HG03558 (cell line): ENCODE data around the gene KCTD5.
A peak's percentile ranks its signal among the peaks of the same experiment; 100 is the strongest.
"Not testable (repeated sequence)": the region's sequence is repeated elsewhere in the genome, so short reads cannot be mapped to it uniquely, and the experiment has no call there.

Source experiments
- ATAC-seq: cut with Tn5 transposase; IDR thresholded peaks from one replicate; pipeline ENCODE4 v1.9.1; 2021; ENCODE audit warnings: moderate number of reproducible peaks; ENCODE audit not compliant: unreplicated experiment; ENCODE audit errors: extremely low read depth

Gene KCTD5

GRCh38 chr16:2720064-2720457 lies 37.7 kb downstream of the KCTD5 start, which contains the start of gene PRSS27:
TSS of gene PRSS27 (minus strand) at chr16:2720224. CDS start at chr16:2720160, 64 bp downstream.
- no peak for ATAC-seq

DNA sequence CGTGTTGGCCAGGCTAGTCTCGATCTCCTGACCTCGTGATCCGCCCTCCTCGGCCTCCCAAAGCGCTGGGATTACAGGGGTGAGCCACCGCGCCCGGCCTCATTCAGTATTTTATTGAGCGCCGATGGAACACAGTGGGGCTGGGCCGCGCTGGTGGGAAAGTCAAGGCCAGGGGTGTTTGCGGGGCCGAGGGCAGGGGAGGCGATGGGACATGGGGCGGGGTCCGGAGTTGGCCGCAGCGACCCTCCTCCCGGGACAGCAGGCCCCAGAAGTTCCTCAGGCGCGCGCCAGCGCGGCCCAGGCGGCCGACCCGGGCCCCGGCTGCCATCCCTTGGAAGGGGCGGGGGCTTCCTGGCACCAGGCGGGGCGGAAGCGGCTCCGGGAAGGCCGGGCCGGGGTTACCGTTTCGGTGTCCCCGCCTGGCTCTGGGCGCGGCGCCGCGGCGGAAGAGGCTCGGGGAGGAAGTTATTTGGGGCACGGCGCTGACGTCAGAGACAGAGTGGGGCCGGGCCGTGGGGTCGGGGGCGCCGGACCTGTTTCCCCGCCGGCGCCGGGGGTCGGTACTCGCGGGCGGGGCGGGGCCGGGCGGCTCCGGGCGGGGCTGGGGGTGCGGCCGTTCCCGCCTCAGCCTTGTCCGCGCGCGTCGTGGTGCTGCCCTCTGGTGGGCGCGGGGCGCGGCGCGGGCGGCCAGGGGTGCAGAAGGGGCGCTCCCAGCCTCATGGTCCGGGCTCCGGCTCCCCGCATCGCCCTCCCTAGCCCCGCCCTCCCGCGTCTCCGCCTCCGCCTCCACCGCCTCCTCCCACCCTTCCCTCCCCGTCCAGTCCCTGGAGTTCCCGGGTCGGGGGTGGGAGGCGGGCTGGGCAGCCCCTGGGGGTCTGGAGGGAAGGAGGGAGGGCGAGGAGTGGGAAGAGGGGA lies 38.7 kb downstream of the KCTD5 start:
- peak; percentile 57 for ATAC-seq

GRCh38 chr16:2721634-2722173 lies 39.4 kb downstream of the KCTD5 start:
- not testable (repeated sequence) for ATAC-seq

DNA sequence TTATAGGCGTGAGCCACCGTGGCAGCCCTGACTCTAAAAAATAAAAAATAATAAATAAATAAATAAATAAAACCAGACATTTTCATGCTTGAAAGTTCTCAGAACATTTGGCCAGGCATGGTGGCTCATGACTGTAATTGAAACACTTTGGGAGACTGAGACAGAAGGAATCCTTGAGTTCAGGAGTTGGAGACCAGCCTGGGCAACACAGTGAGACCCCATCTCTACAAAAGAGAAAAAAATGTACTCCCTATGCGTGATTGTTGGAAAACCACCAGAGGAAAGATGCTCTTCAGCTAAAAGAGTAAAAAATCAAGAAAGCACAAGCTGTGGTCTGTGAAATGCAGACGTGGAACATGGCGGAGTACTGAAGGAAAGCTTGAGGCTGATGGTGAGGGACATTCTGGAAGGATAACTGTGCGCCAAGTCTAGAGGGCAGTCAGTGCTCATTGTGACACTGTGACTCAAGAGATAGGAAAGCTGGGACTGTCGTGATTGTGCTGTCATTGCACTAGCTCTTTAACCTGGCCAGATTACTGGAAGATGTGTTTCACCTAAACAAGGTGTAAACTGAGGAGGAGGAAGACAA lies 41.9 kb downstream of the KCTD5 start:
- ATAC-seq = no peak

GRCh38 chr16:2724816-2725348 lies 42.6 kb downstream of the KCTD5 start:
- ATAC-seq = no peak

GRCh38 chr16:2726923-2727322 lies 44.6 kb downstream of the KCTD5 start:
- no peak for ATAC-seq

DNA sequence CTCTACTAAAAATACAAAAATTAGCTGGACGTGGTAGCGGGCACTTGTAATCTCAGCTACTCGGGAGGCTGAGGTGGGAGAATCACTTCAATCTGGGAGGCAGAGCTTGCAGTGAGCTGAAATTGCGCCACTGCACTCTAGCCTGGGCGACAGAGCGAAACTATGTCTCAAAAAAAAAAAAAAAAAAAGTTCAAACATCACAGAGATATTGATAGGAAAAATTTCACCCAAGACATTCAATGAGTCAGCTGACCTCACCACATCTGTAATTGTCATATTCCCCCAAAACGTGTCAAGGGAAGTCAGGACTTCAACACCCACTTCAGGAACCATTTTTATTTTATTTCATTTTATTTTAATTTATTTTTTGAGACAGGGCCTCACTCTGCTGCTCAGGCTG lies 45.7 kb downstream of the KCTD5 start:
- ATAC-seq = no peak

GRCh38 chr16:2734844-2735515 lies 52.7 kb downstream of the KCTD5 start:
- no peak for ATAC-seq

GRCh38 chr16:2736476-2737237 lies 54.3 kb downstream of the KCTD5 start:
- no peak for ATAC-seq

DNA sequence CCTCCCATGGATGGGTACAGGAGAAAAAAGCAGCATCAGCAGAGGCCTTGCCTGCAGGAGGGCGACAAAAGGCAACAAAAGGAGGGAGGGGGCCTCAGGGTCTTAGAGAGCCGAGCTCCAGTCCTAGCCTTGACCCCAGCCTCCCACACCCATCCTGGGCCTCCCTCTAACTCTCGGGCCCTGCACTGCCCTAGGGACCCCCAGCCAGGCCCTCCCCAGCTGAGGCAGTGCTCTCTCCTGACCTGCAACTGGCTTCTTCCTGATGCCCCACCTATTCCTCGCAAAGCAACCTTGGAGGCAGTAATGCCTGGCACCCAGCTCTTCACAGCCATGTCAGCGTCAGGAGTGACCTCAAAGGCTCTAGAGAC lies 54.9 kb downstream of the KCTD5 start:
- ATAC-seq = no peak

- no peak for ATAC-seq
These were observed 55.6 kb downstream of the KCTD5 start for GRCh38 chr16:2737895-2738418.

- ATAC-seq = no peak
These were observed 56.3 kb downstream of the KCTD5 start for GRCh38 chr16:2738615-2739014.

DNA sequence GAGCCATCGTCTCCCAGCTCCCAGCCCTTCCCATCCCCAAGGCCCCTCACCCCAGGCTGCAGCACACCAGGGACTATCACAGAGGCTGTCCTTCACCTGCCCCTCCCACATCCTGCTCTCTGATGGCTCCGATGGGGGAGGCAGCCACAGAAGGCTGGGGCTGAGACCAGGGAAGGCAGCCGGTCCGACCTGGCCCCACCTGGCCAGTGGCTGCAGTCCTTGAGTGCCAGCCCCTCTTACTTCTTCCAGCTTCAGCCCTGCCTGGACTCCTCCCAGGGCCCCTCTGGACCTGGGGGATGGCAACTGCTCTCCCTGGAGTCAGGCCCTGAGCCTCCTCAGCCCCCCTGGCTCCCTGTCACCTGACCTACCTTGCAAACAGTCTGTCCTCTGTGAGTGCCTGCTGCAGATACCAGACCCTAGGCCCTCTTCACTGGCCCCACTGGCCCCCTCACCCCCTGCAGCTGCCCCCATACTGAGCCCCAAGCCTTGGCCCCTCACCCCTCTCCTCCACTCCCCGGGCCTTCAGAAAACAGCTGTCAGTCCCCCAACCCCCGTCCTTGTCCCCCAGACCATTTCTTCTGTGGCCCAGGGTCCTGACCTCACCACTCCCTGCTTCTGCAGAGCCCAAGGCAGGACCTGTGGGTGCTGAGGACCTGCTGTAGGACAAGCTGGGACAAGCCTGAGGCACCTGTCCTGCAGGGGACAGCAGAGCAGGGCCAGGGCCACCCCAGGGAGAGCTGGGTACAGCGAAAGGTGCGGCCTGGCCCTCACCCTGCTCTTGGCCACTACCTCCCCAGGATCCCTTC lies 57.5 kb downstream of the KCTD5 start:
- ATAC-seq = no peak

- no peak for ATAC-seq
These were observed 58.2 kb downstream of the KCTD5 start for GRCh38 chr16:2740476-2740875.

DNA sequence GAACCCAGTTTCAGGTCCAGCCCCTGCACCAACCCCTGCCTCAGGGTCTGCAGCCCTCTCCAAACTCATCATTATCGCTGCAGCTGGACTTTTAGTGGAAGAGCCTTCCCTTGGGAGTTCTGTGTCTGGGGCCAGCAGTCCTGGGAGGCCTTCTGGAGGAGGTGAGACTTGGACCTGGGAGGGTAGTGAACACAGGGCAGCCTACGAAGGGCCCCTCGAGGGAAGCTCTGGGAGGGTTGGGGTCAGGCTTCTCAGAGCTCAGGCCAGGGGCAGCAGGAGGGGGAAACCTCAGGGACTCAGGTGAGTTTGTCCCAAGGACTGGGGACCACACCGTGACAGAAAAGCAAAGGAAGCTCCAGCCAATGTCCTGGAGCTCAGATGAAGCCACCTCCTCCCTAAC lies 58.8 kb downstream of the KCTD5 start:
- no peak for ATAC-seq

DNA sequence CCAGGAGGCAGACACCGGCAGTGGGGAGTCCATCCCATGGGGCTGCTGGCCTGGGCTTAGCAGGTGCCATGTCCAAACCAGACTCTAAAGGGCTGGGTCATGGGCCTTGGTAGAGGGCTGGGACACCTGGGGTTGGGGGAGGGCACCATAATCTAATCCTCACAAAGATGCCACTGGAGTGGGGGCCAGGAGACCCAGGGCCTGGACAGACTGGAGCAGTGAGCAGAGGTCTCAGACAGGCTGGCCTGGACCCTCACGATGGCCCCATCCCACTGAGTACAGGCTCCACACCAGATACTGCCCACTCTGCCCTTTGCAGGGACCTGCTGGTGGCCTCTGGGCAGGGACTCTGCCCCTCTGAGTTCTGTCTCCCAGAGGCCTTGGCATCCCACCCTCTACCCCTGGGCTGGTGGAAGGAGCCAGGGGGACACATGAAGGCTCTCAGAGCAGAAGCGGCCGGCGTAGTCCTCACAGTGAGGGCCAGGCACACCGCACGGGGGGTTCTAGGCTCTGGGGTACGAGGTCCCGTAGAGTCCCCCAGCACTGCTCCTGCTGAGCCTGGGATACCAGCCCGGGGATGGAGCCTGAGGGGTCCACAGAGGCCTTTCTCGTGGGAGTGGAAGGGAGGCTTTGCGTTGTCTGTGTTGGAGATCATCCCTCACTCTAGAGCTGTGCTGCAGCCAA lies 60.1 kb downstream of the KCTD5 start:
- no peak for ATAC-seq

DNA sequence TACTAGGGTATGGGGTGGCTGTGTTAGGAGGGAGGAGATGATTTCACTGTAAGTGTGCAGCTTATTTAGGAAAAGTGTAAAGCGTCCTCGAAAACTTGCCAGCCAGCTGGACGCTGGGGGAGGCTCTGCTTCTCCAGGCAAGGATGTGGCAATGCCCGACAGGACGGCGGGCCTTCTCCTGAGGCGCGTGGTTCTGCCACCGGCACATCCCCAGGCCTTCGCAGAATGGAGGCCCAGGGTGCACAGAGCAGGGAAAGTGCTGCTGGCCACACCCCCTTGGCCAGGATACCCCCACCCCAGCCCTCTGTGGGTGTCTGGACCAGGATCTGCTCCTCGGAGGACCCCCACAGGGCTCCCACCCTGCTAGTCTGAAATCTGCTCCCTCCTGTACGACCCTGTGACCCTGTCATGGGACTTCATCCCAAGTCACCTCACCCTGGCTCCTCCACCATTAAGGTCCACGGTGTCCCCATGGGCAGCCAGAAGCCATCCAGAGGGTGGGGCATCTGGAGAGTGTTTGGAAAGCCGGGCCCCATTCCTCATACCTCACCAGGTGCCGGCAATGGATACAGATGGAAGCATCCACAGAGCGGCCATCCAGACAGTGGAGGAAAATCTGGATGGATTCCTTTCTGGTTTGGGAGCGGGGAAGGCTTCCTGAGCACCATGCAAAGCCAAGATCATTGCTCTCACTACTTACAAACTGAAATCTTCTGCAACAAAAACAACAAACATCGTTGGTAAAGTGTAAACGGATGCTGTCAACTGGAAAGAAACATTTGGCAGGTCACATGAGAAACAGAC lies 60.9 kb downstream of the KCTD5 start:
- no peak for ATAC-seq

DNA sequence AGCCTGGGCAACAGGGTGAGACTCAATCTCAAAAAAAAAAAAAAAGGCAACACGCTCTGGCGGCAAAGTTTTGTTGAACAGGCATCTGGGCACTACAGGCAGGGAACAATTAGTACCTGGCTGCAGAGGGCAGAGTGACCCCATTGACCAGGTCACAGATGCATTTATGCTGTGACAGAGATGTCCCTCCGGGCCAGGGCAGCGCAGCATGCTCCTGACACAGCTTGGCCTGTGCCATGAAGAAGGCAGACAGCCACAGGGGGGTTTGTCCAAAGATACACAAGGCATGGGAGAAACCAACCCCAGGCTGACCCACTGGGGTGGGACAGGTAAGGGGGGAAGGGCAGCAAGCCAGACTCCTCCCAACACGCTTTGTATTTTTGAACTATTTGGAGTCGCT lies 62.4 kb downstream of the KCTD5 start:
- ATAC-seq = no peak
